Pons (tissue), 1 donor: Measurements from ENCODE around the gene GAREM2.

Experiments used
- DNase-seq: peaks from one replicate; pipeline ENCODE4 v3.0.0-alpha.2; 2016; ENCODE audit warnings: low spot score

Gene GAREM2

GRCh38 chr2:26187537-26188104 lies 14.7 kb downstream of the GAREM2 start:
- DNase-seq, result no peak

DNA sequence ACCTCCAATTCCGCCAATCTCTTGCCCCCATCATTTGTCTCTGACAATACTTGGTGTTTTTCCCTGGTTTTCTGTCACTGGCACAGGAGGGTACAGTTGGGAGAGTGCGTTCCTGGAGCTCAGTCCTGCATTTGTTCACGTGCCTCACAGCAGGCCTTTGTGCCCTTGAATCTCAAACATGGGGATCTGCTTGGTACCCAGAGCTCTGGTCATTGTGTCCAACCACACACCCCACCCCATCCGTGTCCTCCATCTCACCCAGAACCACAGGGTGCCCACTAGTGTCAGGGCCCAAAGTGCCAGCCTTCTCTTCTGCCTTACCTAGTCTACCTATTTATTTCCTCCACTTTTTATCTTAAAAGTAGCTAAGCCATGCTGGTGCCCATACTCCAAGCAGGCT lies 16.2 kb downstream of the GAREM2 start:
- DNase-seq, result no peak

DNA sequence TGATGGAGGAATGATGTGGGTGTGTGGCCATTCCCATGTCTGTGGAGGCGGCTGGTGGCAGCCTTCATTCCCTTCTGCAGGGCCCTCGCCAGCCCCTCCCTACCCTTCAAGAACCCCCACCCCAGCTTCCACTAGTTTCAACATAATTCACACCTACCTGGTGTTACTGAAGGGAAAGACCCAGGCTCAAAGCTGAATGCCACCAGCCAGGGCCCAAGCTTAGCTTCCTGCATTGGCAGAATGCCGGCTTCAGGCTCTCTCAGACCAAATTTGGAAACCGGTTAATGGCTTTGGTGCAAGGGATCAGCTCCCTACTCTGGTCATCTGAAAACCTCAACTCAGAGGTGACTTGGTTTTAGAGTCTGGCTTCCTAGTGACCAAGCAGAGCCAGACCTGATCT lies 16.9 kb downstream of the GAREM2 start:
- no peak for DNase-seq

DNA sequence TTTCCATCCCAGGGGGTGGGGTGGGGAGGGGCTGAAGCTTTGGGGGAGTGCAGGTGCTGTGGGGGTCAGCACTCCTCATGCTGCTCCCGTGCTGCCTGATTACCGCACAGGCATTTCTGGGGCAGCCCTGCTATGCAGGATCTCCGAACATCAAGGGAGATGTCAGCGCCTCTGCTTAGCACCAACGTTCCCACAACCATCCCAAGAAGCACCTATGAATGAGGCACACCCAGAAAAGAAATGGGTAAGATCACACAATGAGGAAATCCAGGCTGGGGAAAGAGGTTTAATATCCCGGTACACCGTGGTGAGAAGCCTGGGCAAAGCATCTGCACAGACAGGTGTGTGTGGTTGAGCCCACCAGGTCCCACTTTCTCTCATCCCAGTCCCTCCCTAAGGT lies 17.5 kb downstream of the GAREM2 start:
- no peak for DNase-seq

- no peak for DNase-seq
Measured at GRCh38 chr2:26191316-26192159, 18.6 kb downstream of the GAREM2 start.

- no peak for DNase-seq
Measured at GRCh38 chr2:26193578-26194231, 20.8 kb downstream of the GAREM2 start.

GRCh38 chr2:26195040-26195984 lies 22.4 kb downstream of the GAREM2 start:
- DNase-seq, result no peak

DNA sequence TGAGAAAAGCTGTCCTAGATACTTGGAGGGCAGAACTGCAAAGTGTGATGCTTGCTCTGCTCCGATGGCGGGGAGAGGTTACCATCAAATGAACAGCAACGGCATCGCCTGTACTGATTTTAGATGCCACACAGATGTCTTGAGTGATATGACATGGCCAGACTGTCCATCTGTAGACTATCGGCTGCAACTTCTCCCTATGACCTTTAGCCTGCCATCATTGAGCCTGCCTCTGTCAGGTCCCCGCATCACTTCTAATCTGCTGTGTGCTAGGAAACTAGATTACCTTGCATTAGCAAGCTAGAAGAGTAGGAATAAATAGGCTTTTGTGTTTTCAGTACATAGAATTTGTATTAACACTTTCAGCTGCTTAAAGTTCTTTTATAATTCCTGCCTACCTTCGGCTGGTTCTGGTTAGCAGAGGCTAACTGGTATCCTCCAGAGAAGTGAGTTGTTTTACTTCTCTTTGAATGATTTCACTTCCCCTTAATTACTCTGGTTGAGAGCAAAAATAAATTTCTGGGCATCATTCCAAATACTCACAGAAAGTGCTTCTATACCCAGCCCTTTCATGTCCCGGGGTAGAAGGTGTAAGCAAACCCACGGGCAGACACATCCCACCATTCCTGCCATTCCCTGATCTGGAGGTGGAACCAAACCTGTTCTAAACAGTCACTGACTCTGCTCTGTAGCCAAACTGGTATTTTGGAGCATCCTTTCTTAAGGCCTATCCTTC lies 24.0 kb downstream of the GAREM2 start:
- DNase-seq, result peak; percentile 62

DNA sequence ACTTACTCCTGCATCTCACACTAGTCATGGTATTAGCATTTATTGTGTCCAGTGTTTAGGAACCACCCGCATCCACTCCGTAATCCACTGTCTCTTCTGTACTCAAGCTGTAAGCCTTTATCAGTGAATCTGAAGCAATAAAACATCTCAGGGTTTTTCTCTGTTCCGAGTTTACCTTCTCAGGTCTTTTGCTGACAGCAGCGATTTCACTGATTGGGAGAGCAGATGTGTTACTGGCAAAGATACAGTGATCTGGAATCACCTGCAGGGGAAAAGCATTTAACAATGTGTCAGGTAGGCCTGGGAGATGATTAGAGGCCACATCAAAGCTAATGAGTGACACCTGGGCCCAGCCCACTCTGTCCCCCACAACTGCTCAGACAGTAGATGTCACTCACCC lies 24.6 kb downstream of the GAREM2 start:
- no peak for DNase-seq

- no peak for DNase-seq
Measured at GRCh38 chr2:26202981-26203490, 30.1 kb downstream of the GAREM2 start.

- DNase-seq, result no peak
Measured at GRCh38 chr2:26203906-26204305, 31.0 kb downstream of the GAREM2 start.

- no peak for DNase-seq
Measured at GRCh38 chr2:26212011-26212410, 39.1 kb downstream of the GAREM2 start.

DNA sequence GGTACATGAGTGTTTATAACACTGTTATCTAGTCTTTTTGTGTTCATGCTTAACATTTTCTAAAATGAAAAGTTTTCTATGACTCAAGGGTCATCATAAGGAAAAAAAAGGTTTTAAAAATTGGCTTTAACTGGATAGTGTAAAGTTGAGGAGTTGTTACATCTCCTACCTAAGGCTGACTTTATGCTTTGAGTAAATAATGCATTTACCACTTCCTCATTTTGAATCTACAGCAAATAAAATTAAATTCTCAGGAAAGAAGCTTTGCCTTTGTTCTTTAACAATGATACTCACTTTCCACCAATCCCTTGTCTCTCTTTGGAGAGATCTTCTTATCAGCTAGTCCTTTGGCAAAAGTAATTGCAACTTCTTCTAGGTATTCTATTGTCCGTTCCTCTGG lies 41.9 kb downstream of the GAREM2 start:
- no peak for DNase-seq

- no peak for DNase-seq
Measured at GRCh38 chr2:26215833-26216232, 42.9 kb downstream of the GAREM2 start.

- DNase-seq, result no peak
Measured at GRCh38 chr2:26216587-26216986, 43.7 kb downstream of the GAREM2 start.

DNA sequence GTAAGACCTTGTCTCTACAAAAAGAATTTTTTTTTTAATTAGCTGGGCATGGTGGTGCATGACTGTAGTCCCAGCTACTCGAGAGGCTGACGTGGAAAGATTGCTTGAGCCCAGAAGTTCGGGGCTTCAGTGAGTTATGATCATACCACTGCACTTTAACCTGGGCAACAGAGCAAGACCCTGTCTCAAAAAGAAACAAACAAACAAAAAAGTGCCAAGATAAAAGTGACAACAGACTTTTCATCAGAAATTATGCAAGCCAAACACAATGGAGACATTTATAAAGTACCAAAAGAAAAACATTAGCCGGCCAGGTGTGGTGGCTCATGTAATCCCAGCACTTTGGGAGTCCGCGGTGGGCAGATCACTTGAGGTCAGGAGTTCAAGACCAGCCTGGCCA lies 44.8 kb downstream of the GAREM2 start:
- no peak for DNase-seq

GRCh38 chr2:26223018-26223417 lies 50.1 kb downstream of the GAREM2 start:
- peak; percentile 53 for DNase-seq

- no peak for DNase-seq
Measured at GRCh38 chr2:26224095-26224494, 51.2 kb downstream of the GAREM2 start.

- DNase-seq, result no peak
Measured at GRCh38 chr2:26229595-26229994, 56.7 kb downstream of the GAREM2 start.

- DNase-seq, result no peak
Measured at GRCh38 chr2:26230806-26231205, 57.9 kb downstream of the GAREM2 start.

- DNase-seq, result no peak
Measured at GRCh38 chr2:26235089-26235488, 62.2 kb downstream of the GAREM2 start.
